Stimulated activated CD8-positive, alpha-beta memory T cell treated with anti-CD3 and anti-CD28 coated beads, Interleukin-4, amount 100 ng/mL, for 24 hours (primary cell): Measurements from ENCODE around the gene COPA.
"Not testable (repeated sequence)": the region's sequence is repeated elsewhere in the genome, so short reads cannot be mapped to it uniquely, and the experiment has no call there.

Experiments used
- DNase-seq: peaks from one replicate; pipeline ENCODE4 v3.0.0-alpha.2; 2020; ENCODE audit warnings: low read depth

Gene COPA

DNA sequence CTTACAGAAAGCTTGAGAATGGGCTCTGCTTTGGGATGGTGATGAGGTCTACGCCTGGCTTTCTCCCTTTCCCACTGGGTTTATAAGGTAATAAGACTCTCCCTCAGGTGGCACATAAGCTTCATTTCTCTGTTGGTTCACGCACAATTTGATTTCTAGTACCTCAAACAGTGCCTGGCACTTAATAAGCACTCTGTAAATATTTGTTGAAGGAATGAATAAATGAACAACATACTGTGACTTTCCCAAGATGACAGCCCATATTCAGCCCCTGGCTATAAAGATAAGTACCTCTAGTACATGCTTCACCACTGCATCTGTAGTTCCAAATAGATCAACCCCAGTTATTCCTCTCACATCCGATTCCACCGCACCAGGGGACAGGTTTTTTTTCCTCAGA lies 17.8 kb downstream of the COPA start:
- no peak for DNase-seq

DNA sequence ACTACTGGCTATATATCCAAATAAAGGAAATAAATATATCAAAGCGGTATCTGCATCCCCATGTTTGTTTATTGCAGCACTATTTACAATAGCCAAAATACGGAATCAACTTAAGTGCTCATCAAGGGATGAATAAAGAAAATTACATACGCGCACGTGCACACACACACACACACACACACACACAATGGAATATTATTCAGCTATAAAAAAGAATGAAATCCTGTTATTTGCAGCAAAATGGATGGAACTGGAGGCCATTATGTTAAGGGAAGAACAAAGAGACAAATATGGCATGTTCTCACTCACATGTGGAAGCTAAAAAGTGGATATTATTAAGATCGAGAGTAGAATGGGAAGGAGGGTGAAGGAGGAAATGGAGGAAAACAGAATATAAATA lies 20.2 kb downstream of the COPA start:
- DNase-seq, result no peak

DNA sequence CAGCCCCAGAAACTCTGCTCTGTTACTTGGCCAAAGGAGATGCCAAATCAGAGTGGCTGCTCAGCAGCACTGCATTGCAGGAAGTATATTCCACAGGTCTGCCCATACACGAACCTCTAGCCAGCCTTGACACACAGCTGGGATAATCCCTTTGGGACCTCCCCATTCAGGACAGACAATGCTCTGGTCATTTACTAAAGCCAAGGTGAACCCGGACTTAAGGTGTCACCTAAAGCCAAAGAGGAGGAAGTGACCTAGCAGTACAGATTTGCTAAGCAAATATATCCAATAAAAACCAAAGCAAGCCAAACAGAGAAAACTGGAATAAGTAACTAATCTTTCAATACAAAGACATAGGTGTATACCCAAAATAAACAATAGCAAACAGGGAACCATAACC lies 27.7 kb downstream of the COPA start:
- DNase-seq, result no peak

DNA sequence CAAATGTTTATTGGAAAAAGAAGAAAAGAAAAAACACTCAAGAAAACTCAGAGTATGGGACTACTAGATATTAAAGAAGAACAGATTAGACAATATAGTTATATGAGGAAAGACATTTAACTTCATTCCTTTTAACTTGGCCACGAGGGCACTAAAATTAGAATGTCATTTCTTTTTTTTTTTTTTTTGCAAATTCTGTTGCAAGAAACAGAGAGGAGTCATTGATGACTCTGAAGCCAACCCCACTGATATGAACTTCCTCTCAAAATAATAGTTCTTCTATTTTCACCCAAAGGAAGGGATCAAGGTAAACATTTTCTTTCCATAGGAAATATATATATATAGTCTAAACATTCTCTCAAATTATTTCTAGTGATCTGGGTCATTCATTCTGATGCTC lies 33.5 kb downstream of the COPA start:
- DNase-seq, result no peak

DNA sequence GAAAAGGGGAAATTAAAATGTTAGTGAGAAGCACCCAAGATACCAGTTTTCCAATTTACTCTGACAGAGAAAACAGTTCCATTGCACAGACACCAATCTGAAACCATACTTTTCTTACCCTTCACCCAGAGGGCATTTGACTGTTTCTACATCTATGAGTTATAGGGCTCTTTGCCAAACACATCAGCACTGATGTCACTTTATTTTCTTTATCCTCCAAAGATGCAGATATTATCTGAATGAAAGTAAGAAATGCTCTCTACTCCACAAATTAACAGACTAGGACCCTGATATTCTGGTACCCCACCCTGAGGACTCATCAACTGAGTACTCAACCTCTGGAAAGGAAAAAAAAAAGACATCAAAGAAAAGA lies 33.9 kb downstream of the COPA start:
- no peak for DNase-seq

DNA sequence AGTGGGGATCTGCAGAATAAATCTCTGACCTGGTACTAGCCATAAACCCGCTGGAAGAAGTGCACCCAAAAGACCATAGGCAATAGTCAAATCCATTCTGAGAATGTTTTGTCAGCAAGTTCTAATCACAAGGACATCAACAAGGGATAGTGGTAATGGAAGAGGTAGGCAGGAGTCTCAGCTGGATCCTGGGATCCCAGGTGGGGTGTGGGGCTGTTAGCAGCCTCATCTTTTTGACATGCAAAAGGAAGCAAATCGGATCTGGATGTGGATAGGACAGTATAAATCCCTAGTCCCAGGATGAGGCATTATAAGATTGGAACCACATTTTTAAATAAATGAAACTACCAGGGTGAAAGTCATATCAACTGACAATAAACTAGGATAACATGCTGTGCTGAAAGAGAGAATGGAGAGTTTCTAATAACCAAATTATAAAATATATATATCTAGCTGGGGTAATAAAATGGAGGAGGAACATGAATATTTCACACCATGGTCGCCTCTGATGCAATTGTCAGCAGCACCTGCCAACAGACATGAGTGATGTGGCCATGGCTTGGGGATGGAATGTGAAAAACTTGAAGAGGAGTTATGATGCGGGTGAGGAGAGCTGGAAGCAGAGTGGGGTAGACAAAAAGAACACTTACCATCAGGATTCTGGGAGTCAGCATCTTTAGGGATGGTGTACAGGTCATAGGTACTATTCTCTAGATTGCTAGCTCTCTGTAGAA lies 34.4 kb downstream of the COPA start:
- no peak for DNase-seq

DNA sequence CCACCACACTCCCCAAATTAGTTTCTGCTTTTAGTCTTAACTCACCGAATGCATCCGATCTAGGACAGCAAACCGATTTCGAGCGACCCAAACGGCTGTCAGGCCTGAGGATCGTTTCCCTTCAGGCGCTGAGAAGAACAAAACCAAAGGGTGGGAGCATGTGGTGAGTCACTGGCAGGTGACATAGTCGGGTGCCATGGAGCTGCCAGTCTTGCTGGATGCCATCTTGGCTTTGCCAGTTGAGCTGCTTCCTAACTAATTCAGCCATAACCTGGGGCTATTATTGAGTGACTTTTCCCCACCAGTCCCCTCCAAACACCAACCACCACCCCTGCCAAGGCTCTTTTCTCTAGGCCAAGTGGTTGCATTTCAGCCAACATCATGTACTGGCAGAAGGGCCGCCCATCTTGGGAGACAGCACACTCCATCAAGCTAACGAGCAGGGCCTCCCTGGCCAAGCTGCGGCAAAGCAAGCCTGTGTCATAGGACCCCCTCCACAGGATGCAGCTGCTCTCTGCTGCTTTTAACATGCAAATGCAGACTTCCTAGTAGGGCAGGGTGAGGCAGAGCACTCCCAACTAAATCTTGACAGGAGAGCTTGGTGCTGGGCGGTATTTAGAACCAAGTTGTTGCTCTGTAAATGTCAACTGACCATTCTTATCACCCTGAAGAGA lies 35.8 kb downstream of the COPA start:
- no peak for DNase-seq

DNA sequence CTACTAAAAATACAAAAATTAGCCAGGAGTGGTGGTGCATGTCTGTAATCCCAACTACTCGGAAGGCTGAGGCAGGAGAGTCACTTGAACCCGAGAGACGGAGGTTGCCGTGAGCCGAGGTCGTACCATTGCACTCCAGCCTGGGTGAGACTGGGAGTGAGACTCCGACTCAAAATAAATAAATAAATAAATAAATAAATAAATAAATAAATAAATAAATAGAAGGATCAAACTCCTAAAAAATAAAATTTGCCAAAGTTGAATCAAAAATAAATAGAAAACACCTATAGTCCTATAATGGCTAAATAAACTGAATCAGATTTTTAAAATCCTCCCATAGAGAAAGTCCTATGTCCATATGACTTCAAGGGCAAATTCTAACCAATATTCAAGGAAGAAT lies 42.9 kb downstream of the COPA start:
- no peak for DNase-seq

DNA sequence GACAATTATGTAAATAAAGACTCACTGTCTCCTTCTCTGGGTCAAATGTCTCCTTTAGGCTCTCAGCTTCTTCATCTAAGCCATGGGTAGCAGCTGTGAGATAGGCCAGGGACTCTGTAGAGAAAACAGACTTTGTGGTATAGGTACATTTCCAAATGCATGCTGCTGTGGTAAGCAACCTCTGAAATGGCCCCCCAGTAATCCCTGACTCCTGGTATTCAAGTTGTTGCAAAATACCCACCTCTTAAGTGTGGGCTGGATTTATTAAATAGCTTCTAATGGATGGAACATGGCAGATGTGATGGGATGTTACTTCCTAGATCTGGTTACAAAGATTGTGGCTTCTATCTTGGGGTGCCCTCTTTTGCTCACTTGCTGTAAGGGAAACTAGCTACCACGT lies 47.0 kb downstream of the COPA start:
- DNase-seq, result no peak

DNA sequence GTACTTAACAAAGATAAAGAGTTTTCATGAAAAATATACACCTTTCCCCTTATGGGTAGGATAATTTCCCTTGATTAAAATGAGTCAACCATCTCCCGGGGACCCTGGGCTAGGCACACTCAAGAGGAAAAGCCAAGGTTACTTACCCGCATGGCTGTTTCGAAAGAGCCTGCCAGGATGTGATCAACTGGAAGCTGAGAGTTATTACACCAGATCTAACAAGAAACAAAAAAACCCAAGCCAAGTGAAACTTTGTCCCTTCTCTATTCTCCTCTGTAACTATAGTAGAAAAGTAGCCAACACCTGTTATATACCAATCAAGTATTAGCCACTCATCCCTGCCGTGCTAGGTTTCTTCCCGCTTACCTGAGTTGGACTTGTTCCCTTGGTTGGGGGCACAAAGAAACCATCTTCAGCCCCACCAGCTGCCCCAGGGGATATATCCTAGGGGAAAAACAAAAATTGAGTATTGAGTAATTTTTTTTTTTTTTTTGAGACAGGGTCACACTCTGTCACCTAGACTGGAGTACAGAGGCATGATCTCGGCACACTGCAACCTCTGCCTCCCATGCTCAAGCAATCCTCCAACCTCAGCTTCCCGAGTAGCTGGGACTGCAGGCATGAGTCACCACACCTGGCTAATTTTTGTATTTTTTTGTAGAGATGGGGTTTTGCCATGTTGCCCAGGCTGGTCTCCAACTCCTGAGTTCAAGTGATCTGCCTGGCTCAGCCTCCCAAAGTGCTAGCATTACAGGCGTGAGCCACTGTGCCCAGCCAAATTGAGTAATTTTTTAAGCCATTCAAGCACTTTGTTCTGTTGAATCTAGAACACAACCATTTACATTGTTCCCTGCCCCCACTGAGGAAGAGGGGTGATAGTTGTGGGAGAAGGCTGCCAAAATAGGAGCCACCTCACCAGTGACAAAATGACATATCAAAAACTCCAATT lies 49.8 kb downstream of the COPA start:
- no peak for DNase-seq

DNA sequence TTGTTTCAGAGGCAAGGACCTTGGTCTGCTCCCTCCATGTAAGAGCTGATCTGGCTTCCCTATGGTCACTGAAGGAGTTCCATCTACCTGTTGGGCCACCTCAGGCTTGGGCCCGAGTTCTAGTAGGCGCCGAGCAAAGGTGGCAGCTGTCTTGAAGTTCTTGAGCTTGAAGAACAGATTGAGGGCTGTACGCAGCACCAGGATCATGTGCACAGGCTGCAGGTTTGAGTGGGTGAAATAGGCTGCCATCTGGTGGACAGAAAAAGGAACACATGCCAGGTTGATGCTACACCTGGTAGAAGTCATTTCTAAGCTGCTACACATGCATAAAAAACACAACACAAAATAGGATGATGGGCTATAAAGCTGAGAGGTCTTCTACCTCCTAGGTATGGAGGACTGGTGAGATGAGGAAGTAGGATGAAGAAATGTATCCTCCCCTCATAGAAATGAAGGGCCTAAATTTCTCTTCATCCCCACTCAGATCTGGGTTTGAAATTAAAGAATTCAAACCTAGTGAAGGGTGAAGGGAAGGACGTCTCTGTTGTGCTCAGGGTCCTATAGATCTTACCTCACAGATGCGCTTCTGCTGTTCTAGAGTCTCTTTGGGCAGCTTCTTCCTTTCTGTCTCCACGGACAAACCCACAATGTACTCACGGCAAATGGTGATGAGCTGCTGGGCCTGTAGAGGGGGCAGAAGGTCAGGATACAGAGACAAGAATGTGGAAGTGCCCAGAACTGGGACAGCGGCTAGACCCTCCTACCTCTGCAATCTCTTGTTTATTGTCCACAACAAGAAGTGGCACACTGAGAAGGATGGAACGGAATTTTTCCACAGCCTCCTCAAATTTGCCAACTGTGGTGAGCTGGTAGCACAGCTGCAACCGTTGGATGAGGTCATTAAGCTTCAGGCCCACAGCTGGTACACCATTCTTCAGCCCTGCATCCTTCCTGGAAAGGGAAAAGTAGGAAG lies 51.5 kb downstream of the COPA start:
- peak; percentile 30 for DNase-seq

DNA sequence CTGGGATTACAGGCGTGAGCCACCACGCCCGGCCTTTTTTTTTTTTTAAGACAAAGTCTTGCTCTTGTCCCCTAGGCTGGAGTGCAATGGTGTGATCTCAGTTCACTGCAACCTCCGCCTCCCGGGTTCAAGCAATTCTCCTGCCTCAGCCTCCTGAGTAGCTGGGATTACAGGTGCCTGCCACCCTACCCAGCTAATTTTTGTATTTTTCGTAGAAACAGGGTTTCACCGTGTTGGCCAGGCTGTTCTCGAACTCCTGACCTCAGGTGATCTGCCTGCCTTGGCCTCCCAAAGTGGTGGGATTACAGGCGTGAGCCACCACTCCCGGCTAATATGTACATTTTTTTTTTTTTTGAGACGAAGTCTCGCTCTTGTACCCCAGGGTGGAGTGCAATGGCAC lies 55.3 kb downstream of the COPA start:
- DNase-seq, result not testable (repeated sequence)

DNA sequence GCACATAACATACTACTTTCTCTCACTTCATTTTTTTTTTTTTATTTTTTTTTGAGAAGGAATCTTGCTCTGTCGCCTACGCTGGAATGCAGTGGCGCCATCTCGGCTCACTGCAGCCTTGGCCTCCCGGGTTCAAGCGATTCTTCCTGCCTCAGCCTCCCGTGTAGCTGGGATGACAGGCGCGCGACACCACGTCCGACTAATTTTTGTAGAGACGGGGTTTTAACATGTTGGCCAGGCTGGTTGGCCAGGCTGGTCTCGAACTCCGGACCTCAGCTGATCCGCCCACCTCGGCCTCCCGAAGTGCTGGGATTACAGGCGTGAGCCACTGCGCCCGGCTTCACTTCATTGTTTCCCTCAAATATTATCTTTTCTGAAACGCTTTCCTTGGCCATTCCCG lies 57.5 kb downstream of the COPA start:
- no peak for DNase-seq

DNA sequence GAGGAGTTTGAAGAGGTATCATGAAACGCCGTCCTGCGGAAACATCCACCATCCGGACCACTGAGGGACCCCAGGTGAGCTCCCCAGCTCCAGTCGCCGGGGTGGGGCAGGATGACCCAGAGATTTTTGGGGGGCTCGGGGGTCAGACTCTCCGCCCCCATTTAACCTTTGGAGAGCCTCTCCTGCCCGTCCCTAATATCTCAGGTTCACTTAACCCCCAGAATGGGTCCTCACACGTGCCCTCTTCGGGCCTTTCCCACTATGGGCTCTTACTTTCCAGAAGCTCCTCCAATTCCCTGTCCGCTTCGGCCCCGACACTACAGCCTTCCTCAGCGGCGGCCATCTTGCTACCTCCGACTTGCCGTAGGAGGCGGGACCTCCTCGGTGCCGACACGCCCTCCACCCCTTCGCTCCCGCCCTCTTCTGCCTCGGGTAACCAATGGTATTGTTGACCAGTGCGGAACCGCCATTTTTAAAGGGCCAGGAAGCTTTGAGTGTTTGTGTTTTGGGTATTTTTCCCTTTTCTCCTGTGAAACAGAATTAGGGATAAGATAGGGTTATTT lies 58.2 kb downstream of the COPA start, which contains the start of gene PEX19:
Gene PEX19 (minus strand): TSS at position 352 of the 563 bp plus-strand sequence. CDS start 9 bp downstream, at position 343.
- peak; percentile 86 for DNase-seq

DNA sequence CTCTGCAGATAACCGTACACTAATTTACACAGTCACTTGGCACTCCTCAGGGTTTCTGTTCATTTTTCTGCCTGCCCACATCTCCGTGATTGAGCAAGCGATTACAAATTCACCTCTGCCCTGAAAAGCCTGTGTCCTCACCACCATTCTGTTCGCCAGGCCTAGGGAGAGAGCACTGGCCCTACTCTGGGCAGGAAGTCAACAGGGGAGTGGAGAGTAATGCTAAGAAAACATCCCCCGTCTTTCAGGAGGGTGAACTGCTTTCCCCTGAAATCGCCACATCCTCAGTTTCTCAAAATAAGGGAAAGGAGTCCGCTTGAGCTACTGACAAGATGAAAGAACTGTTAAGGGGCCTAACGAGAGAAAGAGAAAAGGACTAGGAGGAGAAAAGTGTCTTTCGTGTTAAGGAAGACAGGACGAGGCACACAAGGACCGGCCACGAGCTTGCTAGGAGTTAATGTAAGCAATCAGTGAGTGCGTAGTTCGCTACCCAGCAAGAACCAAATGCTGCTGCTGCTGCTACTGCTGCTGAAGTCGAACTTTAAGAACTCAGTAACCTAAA lies 58.7 kb downstream of the COPA start:
- DNase-seq, result no peak

DNA sequence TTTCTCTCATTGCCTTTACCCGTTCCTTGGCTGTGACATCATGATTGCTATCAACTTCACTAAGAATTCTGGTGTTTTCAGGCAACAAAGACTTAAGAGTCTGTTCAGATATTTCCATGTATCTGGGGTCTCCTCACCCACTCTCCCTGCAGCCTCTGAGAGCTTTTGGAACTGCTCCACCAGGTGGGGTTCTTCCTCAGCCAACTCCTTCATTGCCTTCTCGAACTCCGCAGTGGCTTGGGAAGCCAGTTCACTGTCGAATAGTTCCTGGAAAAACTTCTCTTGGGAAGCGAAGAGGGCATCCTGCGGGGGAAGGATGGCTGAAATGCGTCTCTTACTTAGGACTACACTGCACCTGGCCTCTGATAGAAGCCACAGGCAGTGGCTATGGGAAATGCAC lies 60.2 kb downstream of the COPA start:
- DNase-seq, result no peak

DNA sequence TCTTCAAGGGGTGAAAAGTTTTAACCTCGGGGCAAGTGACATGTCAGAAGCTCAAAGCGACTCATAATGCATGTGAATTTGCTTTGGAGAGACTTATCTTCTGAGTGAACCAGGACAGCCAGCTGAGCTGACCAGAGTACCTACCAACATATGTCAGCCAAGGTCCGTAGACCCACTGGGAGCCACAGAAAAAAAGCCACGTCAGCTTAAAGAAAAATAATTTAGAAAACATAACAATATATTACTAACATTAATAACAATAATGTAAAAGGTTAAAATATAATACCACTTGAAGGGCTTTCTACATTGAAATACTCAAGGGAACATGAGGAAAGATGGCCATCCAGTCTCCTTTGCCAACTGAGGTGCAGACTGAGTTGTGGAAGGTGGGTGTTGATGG lies 65.1 kb downstream of the COPA start:
- DNase-seq, result no peak

DNA sequence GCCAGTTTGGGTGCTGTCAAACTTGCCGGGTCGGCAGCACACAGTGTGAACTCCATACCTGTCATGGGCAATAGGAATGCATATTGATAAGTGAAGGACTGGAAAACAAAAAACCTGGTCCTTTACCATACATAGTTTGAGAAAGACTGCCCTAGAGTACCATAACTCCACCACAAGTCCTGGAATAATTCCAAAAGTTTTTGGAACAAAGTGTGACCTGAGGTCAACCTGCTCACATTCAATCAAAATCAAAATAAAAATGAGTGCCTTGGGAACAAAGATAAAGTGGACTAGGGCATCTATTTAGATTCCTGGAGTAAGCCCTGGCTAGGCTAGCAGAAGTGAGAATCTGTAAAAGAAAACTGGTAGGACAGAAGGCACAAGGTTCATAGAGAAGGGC lies 65.7 kb downstream of the COPA start:
- DNase-seq, result no peak

DNA sequence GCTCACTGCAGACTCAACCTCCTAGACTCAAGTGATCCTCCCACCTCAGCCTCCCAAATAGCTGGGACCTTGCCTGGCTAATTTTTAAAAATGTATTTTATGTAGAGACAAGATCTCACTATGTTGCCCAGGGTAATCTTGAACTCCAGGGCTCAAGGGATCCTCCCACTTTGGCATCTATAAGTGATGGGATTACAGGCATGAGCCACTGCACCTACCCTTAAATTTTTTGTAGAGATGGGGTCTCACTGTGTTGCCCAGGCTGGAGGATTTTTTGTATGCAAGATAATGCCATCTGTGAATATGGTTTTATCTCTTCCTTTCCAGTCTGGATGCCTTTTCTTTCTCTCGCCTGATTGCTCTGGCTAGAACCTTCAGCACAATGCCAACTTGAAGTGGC lies 72.0 kb downstream of the COPA start:
- DNase-seq, result no peak

DNA sequence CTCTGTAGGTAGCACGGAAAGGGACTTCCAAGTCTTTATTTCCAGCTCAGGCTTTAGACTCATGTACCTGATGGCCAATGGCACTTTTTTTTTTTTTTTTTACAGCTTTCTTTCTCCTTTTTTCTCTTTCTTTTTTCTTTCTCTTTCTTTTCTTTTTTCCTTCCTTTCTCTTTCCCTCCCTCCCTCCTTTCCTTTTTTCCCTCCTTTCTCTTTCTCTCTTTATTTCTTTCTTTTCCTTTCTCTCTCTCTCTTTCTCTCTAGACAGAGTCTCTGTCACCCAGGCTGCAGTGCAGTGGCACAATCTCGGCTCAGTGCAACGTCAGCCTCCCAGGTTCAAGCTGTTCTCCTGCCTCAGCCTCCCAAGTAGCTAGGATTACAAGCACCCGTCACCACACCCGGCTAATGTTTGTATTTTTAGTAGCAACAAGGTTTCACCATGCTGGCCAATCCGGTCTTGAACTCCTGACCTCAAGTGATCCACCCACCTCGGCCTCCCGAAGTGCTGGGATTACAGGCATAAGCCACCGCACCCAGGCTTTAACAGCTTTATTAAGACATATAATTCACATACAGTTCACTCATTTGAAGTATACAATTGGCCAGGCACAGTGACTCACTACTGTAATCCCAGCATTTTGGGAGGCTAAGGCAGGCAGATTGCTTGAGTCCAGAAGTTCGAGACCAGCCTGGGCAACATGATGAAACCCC lies 75.6 kb downstream of the COPA start:
- no peak for DNase-seq
